ENCODE results near the gene NDUFV1. TPM values are rescaled to one million over a fixed set of nuclear protein-coding genes. Genes with fewer than 3 reads are reported as not detected.

The NDUFV1 gene
- total RNA-seq, 1 experiment from 2014 or later = 321 TPM

DNA sequence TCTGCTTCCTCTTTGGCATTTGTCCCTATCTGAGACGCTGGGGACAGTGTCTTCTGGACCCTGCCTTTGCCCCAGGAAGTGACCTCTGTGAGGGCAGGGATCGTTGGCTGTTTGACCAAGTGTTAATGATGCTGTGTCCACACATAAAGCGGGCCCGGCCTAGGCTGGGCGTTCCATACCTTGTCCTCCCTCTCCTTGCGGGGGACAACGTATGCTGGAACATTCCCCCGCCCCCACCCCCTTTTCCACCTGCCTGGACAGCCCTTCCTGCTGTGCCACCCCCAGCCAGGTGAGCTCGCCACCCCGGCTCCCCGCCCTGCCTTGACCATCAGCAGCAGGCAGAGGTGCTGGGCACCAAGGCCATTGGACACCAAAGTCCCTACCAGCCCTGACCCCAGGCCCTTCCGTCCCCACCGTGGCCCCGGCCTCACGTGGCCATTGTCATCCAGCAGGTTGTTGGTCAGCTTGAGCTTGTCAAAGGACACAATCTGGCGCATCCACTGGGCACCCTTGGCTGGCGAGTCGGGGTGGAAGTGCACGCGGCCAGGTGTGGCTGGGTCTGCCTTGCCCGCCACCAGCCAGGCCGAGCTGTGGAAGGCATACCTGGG, 27.1 kb downstream of the NDUFV1 start:
- no peaks in the 10 kb centered on the region for H3K79me2 ChIP-seq (ENCODE audit: low read depth)
- H2AFZ ChIP-seq = no peak overlapping the region
- H3K9me3 ChIP-seq (ENCODE audit: insufficient read depth, low read depth) = no peaks in the 10 kb centered on the region
- H3K4me2 ChIP-seq = no peak overlapping the region
- ChIA-PET CTCF (no interaction called here), POLR2A (ENCODE audit: unreplicated experiment) (no interaction called here)
- no peaks in the 10 kb centered on the region for H3K27me3 ChIP-seq (ENCODE audit: insufficient read depth, low read depth)
- no peak overlapping the region for H3K27ac ChIP-seq
- BruUV-seq (replicated peaks) = no TSS peak
- intact Hi-C loops (cut with micrococcal nuclease; ENCODE audit: unreplicated experiment) = no loop called here
- peaks cover 10% of the 10 kb centered on the region; the same call in 1 of the 2 replicates for H3F3A ChIP-seq (ENCODE audit: insufficient read depth, low read depth)
- no peaks in the 10 kb centered on the region for H4K20me1 ChIP-seq (ENCODE audit: insufficient read depth)
- no peaks in the 10 kb centered on the region for H3K36me3 ChIP-seq (ENCODE audit: low read depth)
- H3K4me3 ChIP-seq = no peak overlapping the region
- peaks cover 8% of the 10 kb centered on the region for H3K4me1 ChIP-seq (replicated peaks; ENCODE audit: insufficient read depth)
- DNase-seq = no peak
- TF ChIP-seq, protein P1, sequence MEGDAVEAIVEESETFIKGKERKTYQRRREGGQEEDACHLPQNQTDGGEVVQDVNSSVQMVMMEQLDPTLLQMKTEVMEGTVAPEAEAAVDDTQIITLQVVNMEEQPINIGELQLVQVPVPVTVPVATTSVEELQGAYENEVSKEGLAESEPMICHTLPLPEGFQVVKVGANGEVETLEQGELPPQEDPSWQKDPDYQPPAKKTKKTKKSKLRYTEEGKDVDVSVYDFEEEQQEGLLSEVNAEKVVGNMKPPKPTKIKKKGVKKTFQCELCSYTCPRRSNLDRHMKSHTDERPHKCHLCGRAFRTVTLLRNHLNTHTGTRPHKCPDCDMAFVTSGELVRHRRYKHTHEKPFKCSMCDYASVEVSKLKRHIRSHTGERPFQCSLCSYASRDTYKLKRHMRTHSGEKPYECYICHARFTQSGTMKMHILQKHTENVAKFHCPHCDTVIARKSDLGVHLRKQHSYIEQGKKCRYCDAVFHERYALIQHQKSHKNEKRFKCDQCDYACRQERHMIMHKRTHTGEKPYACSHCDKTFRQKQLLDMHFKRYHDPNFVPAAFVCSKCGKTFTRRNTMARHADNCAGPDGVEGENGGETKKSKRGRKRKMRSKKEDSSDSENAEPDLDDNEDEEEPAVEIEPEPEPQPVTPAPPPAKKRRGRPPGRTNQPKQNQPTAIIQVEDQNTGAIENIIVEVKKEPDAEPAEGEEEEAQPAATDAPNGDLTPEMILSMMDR (conservative IDR thresholded peaks at IDR 0.05) = no peak
- no peaks in the 10 kb centered on the region for H3K9me2 ChIP-seq (ENCODE audit: insufficient read depth)

DNA sequence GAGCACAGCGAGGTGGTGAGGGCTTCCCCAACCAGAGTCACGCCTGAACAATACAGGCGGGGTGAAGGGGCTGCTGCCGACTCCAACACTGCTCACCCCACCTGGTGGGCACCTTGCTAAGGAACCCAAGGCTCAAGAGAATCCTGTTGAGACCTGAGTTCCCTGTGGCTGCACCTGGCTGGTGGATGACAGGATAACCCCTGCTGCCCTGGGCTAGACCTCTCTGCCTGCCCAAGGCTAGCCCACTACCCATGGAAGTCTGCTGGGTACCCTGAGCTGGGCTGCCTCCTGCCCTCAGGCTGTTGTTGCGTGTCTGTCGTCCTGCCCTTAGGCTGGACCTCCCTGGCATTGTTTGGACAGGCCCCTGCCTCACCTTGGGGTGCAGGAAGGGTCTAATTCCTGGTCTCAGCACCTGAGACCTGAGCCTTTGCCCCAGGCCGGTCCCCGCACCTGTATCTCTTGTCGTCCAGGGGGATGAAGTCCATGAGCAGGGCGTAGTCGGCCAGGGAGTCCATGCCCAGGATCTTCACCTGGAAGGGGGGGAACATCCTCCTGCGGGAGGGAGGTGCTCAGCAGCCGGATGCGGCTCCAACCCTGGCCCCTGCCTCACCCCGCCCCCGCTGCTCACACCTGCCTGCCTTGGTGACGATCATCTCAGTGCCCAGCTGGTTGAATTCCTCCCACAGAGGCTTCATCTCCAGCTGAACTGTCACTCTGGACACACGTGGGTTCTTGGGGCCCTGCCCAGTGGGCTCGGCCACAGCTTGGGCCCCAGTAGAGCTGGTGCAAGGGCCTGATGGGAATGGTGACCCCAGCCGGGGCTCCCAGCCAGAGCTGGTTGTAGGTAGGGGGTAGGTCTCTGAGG, 27.9 kb downstream of the NDUFV1 start:
- intact Hi-C loops (cut with micrococcal nuclease; ENCODE audit: unreplicated experiment) = no loop called here
- Histone ChIP-seq H3K4me2 (no peak overlapping the region), H3K9me3 (ENCODE audit: insufficient read depth, low read depth) (no peaks in the 10 kb centered on the region), H3K79me2 (ENCODE audit: low read depth) (no peaks in the 10 kb centered on the region), H3K36me3 (ENCODE audit: low read depth) (no peaks in the 10 kb centered on the region), H2AFZ (no peak overlapping the region), H3K4me1 (replicated peaks; ENCODE audit: insufficient read depth) (peaks cover 8% of the 10 kb centered on the region), H3K27me3 (ENCODE audit: insufficient read depth, low read depth) (0 out of 2 replicates have a peak, but pooled peaks cover 3% of the 10 kb centered on the region), H3K9me2 (ENCODE audit: insufficient read depth) (no peaks in the 10 kb centered on the region), H3F3A (ENCODE audit: insufficient read depth, low read depth) (peaks cover 7% of the 10 kb centered on the region; the same call in 1 of the 2 replicates), H3K27ac (no peak overlapping the region), H4K20me1 (ENCODE audit: insufficient read depth) (no peaks in the 10 kb centered on the region), H3K4me3 (no peak overlapping the region)
- no peak for DNase-seq
- POLR2A ChIA-PET (ENCODE audit: unreplicated experiment) = no interaction called here
- no TSS peak for BruUV-seq (replicated peaks)
- TF ChIP-seq, protein P1 (conservative IDR thresholded peaks at IDR 0.05) = no peak
- TF ChIP-seq EZH2 (IDR thresholded peaks at IDR 0.05; ENCODE audit: low read depth) = no peak
- CTCF ChIA-PET = interaction anchor here (0.7 kb wide), 1 partner anchor 94 kb away, joined by 3 read pairs; no protein-coding TSS in a partner anchor

GRCh38 chr11:67635231-67635521, 28.4 kb downstream of the NDUFV1 start:
- H3K9me2 ChIP-seq (ENCODE audit: insufficient read depth) = no peaks in the 10 kb centered on the region

More at GRCh38 chr11:67635231-67635521, 28.4 kb downstream of the NDUFV1 start:
- Histone ChIP-seq H3K36me3 (ENCODE audit: low read depth) (no peaks in the 10 kb centered on the region), H2AFZ (no peak overlapping the region), H4K20me1 (ENCODE audit: insufficient read depth) (no peaks in the 10 kb centered on the region), H3K27ac (no peak overlapping the region), H3F3A (ENCODE audit: insufficient read depth, low read depth) (peaks cover 7% of the 10 kb centered on the region; the same call in 1 of the 2 replicates), H3K79me2 (ENCODE audit: low read depth) (no peaks in the 10 kb centered on the region), H3K4me1 (replicated peaks; ENCODE audit: insufficient read depth) (peaks cover 8% of the 10 kb centered on the region), H3K4me2 (no peak overlapping the region), H3K27me3 (ENCODE audit: insufficient read depth, low read depth) (peaks cover 7% of the 10 kb centered on the region; the same call in 1 of the 2 replicates), H3K9me3 (ENCODE audit: insufficient read depth, low read depth) (no peaks in the 10 kb centered on the region), H3K4me3 (no peak overlapping the region)
- BruUV-seq (replicated peaks) = no TSS peak
- ChIA-PET CTCF (interaction anchor here (0.7 kb wide), 1 partner anchor 94 kb away, joined by 3 read pairs; no protein-coding TSS in a partner anchor), POLR2A (ENCODE audit: unreplicated experiment) (no interaction called here)
- DNase-seq = no peak
- TF ChIP-seq, protein P1 (conservative IDR thresholded peaks at IDR 0.05) = no peak
- TF ChIP-seq EZH2 (IDR thresholded peaks at IDR 0.05; ENCODE audit: low read depth) = no peak
- intact Hi-C loops (cut with micrococcal nuclease; ENCODE audit: unreplicated experiment) = no loop called here

All from PC-9 (cell line).